GM10266 (cell line): Measurements from ENCODE around the gene PPIP5K2.
A peak's percentile ranks its signal among the peaks of the same experiment; 100 is the strongest.

Experiments
- DNase-seq: peaks from one replicate; pipeline ENCODE4 v3.0.0; 2012; ENCODE audit errors: extremely low spot score
- TF ChIP-seq, protein P1 (sequence below): IDR thresholded peaks from 2 replicates; pipeline ENCODE4 v1.5.1; 2012; ENCODE audit warnings: mild to moderate bottlenecking, low read depth; ENCODE audit not compliant: control insufficient read depth, insufficient read depth; ENCODE audit errors: missing control alignments

Gene PPIP5K2

DNA sequence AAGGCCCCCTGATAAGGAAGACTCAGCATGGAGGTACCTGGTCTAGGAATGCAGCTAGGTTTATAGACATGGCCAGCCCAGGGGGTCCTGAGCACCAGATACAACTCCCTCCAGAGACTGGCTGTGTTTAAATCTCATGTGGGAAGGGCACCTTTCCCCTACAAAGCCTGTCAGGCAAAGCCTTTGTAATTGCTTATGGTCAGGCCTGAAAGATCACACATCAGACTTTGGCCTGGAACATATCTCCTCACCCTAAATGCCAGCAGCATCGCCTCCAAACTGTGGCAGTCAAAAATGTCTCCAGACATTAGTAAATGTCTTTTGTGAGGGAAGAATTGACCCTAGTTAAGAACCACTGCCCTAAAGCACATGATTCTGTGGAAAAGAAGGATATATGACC is 86.9 kb downstream of the PPIP5K2 start:
- TF ChIP-seq, protein P1, sequence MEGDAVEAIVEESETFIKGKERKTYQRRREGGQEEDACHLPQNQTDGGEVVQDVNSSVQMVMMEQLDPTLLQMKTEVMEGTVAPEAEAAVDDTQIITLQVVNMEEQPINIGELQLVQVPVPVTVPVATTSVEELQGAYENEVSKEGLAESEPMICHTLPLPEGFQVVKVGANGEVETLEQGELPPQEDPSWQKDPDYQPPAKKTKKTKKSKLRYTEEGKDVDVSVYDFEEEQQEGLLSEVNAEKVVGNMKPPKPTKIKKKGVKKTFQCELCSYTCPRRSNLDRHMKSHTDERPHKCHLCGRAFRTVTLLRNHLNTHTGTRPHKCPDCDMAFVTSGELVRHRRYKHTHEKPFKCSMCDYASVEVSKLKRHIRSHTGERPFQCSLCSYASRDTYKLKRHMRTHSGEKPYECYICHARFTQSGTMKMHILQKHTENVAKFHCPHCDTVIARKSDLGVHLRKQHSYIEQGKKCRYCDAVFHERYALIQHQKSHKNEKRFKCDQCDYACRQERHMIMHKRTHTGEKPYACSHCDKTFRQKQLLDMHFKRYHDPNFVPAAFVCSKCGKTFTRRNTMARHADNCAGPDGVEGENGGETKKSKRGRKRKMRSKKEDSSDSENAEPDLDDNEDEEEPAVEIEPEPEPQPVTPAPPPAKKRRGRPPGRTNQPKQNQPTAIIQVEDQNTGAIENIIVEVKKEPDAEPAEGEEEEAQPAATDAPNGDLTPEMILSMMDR = no peak
- no peak for DNase-seq

DNA sequence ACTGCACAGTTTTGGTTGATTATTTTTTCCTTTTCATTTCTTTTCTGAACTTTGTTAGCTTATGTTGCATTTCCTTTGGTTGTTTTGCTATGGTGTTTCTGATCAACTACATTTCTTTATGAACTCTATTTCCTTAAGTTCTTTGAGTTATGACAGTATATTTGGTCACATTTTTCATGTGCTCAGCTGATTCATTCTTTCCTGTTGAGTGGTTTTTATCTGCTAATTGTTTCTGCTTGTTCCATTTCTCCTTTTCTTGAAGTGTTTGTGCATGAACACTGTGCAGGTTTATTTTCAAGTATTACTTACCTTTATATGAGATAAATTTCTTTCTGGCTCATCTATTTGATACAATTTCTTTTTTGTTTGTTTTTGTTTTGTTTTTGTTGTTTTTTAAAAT is 87.6 kb downstream of the PPIP5K2 start:
- DNase-seq = no peak
- TF ChIP-seq, protein P1 = no peak

- no peak for DNase-seq
- TF ChIP-seq, protein P1 = no peak
These were observed 88.4 kb downstream of the PPIP5K2 start for GRCh38 chr5:103208460-103208859.

- no peak for DNase-seq
These were observed 89.0 kb downstream of the PPIP5K2 start for GRCh38 chr5:103209065-103209464.

DNA sequence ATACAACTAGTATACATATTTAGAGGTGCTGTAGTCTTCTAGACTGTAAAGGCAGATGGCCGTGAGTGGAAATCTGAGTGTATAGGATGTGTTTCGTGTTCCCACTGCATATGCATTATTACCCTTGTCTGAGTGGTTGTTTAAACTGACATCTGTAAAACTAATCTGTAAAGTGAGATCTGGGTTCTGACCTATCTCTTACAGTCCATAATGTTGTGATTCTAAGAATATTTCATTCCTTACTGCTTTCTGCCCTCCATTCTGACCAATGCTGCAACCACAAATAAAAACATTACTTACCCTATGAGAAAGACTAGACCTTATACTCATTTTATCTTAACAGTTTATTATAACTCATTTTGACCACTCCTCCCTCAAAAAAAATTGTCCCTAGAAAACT is 90.9 kb downstream of the PPIP5K2 start:
- no peak for DNase-seq
- TF ChIP-seq, protein P1 = no peak

More at GRCh38 chr5:103209065-103209464, 89.0 kb downstream of the PPIP5K2 start:
- TF ChIP-seq, protein P1 = no peak

DNA sequence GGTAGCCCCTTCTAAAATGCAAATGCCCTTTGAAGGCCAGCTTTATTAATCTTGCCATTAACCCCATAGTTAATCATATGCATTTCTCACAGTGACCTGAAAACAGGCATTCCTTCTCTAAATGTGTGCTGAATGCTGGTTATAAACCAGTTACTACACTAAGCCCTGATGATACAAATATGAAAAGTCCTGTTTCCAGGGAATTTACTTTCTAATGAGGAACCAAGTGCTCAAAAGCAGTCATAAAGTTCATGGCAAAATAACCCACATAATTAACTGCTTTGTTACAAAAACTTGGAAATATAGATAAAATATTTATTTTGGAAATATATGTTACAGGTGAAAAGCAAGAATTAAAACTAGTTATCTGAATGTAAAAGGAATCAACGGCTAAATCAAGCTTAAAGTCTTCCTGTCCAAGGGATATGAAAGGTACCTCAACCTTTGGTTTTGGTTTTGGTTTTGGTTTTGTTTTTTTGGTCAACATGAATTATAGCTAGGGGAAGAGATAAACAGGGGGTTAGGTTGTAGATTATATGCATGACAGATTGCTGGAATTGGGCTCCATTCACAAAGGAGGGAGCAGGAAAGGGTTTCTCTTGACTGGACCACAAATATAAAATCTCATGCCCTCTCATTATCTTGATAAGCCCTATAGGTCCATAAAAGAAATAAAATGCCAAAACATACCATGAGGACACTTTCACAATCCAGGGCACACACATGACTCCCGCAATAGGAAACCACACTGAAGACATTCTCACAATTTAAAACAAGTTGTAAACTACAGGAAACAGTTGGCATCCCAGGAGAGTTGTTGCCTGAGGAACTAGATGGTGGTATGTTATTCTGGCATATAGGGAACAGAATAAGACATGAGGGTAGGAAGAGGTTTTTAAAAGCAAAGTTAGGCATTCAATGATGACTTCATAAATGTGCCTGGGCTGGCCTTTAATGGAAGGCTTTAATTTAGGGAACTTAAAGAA is 91.8 kb downstream of the PPIP5K2 start:
- peak; percentile 6 for DNase-seq
- TF ChIP-seq, protein P1 = no peak

DNA sequence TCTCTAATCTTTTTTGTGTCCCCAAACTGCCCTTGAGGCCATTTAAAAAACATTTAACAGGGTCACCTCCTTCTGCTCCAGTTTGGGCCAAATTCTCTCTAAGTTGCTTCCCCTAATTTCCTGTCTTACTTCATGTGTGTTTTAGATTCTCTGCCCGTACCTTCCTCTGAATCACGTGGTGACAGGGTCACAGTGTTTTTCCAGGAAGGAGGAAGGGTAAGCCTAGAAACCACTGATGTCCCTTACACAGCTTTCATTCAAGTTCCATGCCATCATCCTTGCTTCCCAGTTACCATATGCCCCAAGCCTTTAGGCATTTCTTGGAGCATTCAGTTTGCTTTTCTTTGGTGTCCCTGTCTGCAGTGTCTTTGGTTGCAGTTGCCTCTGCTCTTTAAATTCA is 96.0 kb downstream of the PPIP5K2 start:
- DNase-seq = no peak
- TF ChIP-seq, protein P1 = no peak
